Activated B cell treated with CpG ODN at 0.5 μM for 24 hours (primary cell): ENCODE results near the gene CHKA. TPM values are rescaled to one million over a fixed set of nuclear protein-coding genes. Genes with fewer than 3 reads are reported as not detected.

Experiments
- ATAC-seq: fragments of 200-7000 bp; cut with Tn5 transposase; one replicate; pipeline ENCODE4 v1.10.0; 2021; ENCODE audit warnings: low read depth, mild to moderate bottlenecking, moderate library complexity
- CTCF ChIA-PET: fragments of 350-600 bp; sonication (Branson Sonifier 250); formaldehyde crosslinking; loops from one replicate; lab custom pipeline; 2021; ENCODE audit warnings: antibody characterized with exemption; lab: Charles Lee
- POLR2A ChIA-PET: fragments of 350-600 bp; sonication (Branson Sonifier 250); formaldehyde crosslinking; loops from one replicate; lab custom pipeline; 2021; ENCODE audit warnings: antibody characterized with exemption; lab: Charles Lee
- DNase-seq: peaks from one replicate; pipeline ENCODE4 v3.0.0; 2022
- H3K27ac Mint-ChIP-seq: one replicate; pipeline ENCODE4 v1.8.0; 2020; ENCODE audit warnings: mixed read lengths
- H3K27me3 Mint-ChIP-seq: one replicate; pipeline ENCODE4 v1.8.0; 2021; ENCODE audit warnings: mixed read lengths
- H3K36me3 Mint-ChIP-seq: one replicate; pipeline ENCODE4 v1.8.0; 2021; ENCODE audit warnings: low read depth, mixed read lengths
- H3K4me1 Mint-ChIP-seq: one replicate; pipeline ENCODE4 v1.8.0; 2021; ENCODE audit warnings: mixed read lengths
- H3K4me3 Mint-ChIP-seq: one replicate; pipeline ENCODE4 v1.8.0; 2020; ENCODE audit warnings: mild to moderate bottlenecking, mixed read lengths
- H3K9me3 Mint-ChIP-seq: one replicate; pipeline ENCODE4 v1.8.0; 2020; ENCODE audit warnings: mixed read lengths
- CTCF ChIP-seq: fragments of 200-600 bp; IDR thresholded peaks from one replicate; pipeline ENCODE4 v1.8.0; 2022; ENCODE audit warnings: antibody characterized with exemption, mild to moderate bottlenecking
- intact Hi-C: fragments of 100-400 bp; cut with micrococcal nuclease; formaldehyde crosslinking; loops from one replicate; pipeline ENCODE4 v1.15.1; 2024
- total RNA-seq: library from RNA; stranded (reverse); gene quantifications from 2 replicates; pipeline ENCODE4 v1.2.3, GENCODE V29; 2022

Gene CHKA
- 11.9 and 16.1 TPM in 2 replicates for total RNA-seq

GRCh38 chr11:68121067-68121899, at the start of gene CHKA:
Gene CHKA (minus strand): TSS chr11:68121388. CDS start chr11:68121177, 211 bp downstream.
- intact Hi-C loops: loop anchor here (1.0 to 5.0 kb wide), 4 partner anchors 81 to 119 kb away; partner anchors contain the start of genes KMT5B, NDUFS8 and UNC93B1
- Mint-ChIP-seq H3K27me3 (no peaks in the 10 kb centered on the region), H3K9me3 (no peaks in the 10 kb centered on the region), H3K36me3 (peaks cover 2% of the 10 kb centered on the region), H3K4me3 (peak within 1 kb of the TSS; percentile 87), H3K4me1 (peaks cover 29% of the 10 kb centered on the region), H3K27ac (peak within 1 kb of the TSS; percentile 87)
- peak; percentile 92 for DNase-seq
- ChIA-PET CTCF (no interaction called here), POLR2A (interaction anchor here (0.7 kb wide), 1 partner anchor 88 kb away, joined by 3 read pairs; no protein-coding TSS in a partner anchor)
- peak; percentile 94 for ATAC-seq
- TF ChIP-seq CTCF: no peak

- Mint-ChIP-seq H3K27ac (no peak overlapping the region), H3K36me3 (peaks cover 72% of the 10 kb centered on the region), H3K27me3 (no peaks in the 10 kb centered on the region), H3K4me3 (no peak overlapping the region), H3K9me3 (no peaks in the 10 kb centered on the region), H3K4me1 (no peaks in the 10 kb centered on the region)
- ChIA-PET POLR2A (no interaction called here), CTCF (no interaction called here)
- intact Hi-C loops: no loop called here
- no peak for TF ChIP-seq CTCF
- ATAC-seq: no peak
- no peak for DNase-seq
Observed at GRCh38 chr11:68169442-68169841, 48.3 kb upstream of the CHKA start.

GRCh38 chr11:68168694-68169093, 47.5 kb upstream of the CHKA start:
- Mint-ChIP-seq H3K9me3 (no peaks in the 10 kb centered on the region), H3K27me3 (no peaks in the 10 kb centered on the region), H3K4me3 (no peak overlapping the region), H3K36me3 (peaks cover 72% of the 10 kb centered on the region), H3K27ac (no peak overlapping the region), H3K4me1 (no peaks in the 10 kb centered on the region)
- intact Hi-C loops: no loop called here
- no peak for TF ChIP-seq CTCF
- CTCF ChIA-PET: no interaction called here
- POLR2A ChIA-PET: no interaction called here
- ATAC-seq (no peak), DNase-seq (no peak)

GRCh38 chr11:68167474-68167873, 46.3 kb upstream of the CHKA start:
- DNase-seq (no peak), ATAC-seq (no peak)
- H3K9me3 Mint-ChIP-seq: no peaks in the 10 kb centered on the region
- no peak for TF ChIP-seq CTCF
- intact Hi-C loops: no loop called here
- no peaks in the 10 kb centered on the region for H3K4me1 Mint-ChIP-seq
- ChIA-PET CTCF (no interaction called here), POLR2A (no interaction called here)
- H3K4me3 Mint-ChIP-seq: no peak overlapping the region
- H3K27me3 Mint-ChIP-seq: no peaks in the 10 kb centered on the region
- peaks cover 70% of the 10 kb centered on the region for H3K36me3 Mint-ChIP-seq
- H3K27ac Mint-ChIP-seq: no peak overlapping the region

- Mint-ChIP-seq H3K27me3 (no peaks in the 10 kb centered on the region), H3K4me1 (no peaks in the 10 kb centered on the region), H3K36me3 (peaks cover 70% of the 10 kb centered on the region), H3K27ac (no peak overlapping the region), H3K4me3 (no peak overlapping the region), H3K9me3 (no peaks in the 10 kb centered on the region)
- intact Hi-C loops: no loop called here
- ATAC-seq (no peak), DNase-seq (no peak)
- ChIA-PET POLR2A (no interaction called here), CTCF (no interaction called here)
- TF ChIP-seq CTCF: no peak
Observed at GRCh38 chr11:68166969-68167368, 45.8 kb upstream of the CHKA start.
